SIG-M5 (cell line): Measurements from ENCODE around the gene TNS1.
A peak's percentile ranks its signal among the peaks of the same experiment; 100 is the strongest.
"Not testable (repeated sequence)": the region's sequence is repeated elsewhere in the genome, so short reads cannot be mapped to it uniquely, and the experiment has no call there.

ENCODE experiments used
- DNase-seq: peaks from one replicate; lab custom pipeline; 2025; lab: John Stamatoyannopoulos, UW

The TNS1 gene

GRCh38 chr2:218002845-218003180, at the start of gene TNS1:
Gene TNS1, minus strand, starts transcription at chr2:218002995. Its CDS starts 123 bp downstream, at chr2:218002872.
- no peak for DNase-seq

GRCh38 chr2:218051903-218052302, 49.1 kb upstream of the TNS1 start:
- DNase-seq, result no peak

- DNase-seq, result peak; percentile 53
These were observed 44.9 kb upstream of the TNS1 start for GRCh38 chr2:218047536-218048225.

GRCh38 chr2:218046238-218046637, 43.4 kb upstream of the TNS1 start:
- DNase-seq, result peak; percentile 96

GRCh38 chr2:218044599-218044998, 41.8 kb upstream of the TNS1 start:
- DNase-seq, result not testable (repeated sequence)

- DNase-seq, result no peak
These were observed 40.9 kb upstream of the TNS1 start for GRCh38 chr2:218043701-218044109.

- no peak for DNase-seq
These were observed 40.3 kb upstream of the TNS1 start for GRCh38 chr2:218043100-218043499.

- DNase-seq, result no peak
These were observed 38.7 kb upstream of the TNS1 start for GRCh38 chr2:218041302-218042168.

- no peak for DNase-seq
These were observed 38.1 kb upstream of the TNS1 start for GRCh38 chr2:218040883-218041282.

- DNase-seq, result no peak
These were observed 36.4 kb upstream of the TNS1 start for GRCh38 chr2:218039171-218039570.

GRCh38 chr2:218036371-218036770, 33.6 kb upstream of the TNS1 start:
- peak; percentile 55 for DNase-seq

- no peak for DNase-seq
These were observed 32.8 kb upstream of the TNS1 start for GRCh38 chr2:218035463-218036100.

- DNase-seq, result peak; percentile 75
These were observed 31.9 kb upstream of the TNS1 start for GRCh38 chr2:218034497-218035213.

- no peak for DNase-seq
These were observed 31.0 kb upstream of the TNS1 start for GRCh38 chr2:218033590-218034496.

- no peak for DNase-seq
These were observed 30.4 kb upstream of the TNS1 start for GRCh38 chr2:218033208-218033589.

GRCh38 chr2:218032336-218033171, 29.8 kb upstream of the TNS1 start:
- DNase-seq, result no peak

- no peak for DNase-seq
These were observed 29.0 kb upstream of the TNS1 start for GRCh38 chr2:218031771-218032257.

- no peak for DNase-seq
These were observed 28.5 kb upstream of the TNS1 start for GRCh38 chr2:218031261-218031660.

- DNase-seq, result no peak
These were observed 27.8 kb upstream of the TNS1 start for GRCh38 chr2:218030409-218031195.
